ENCODE data around the gene TXNRD1. TPM values are rescaled to one million over a fixed set of nuclear protein-coding genes. Genes with fewer than 3 reads are reported as not detected.

The TXNRD1 gene
- total and polyA plus RNA-seq, 2 of the 8 experiments (the other 6 are each of a cell fraction or from before 2014, with no cell fraction given), result 56.8 to 127 TPM

GRCh38 chr12:104381341-104381730 is 165.8 kb downstream of the TXNRD1 start (continued):
- no peak for TF ChIP-seq SP4 (IDR thresholded peaks at IDR 0.05; ENCODE audit: low read length)
- TF ChIP-seq RNF2 (IDR thresholded peaks at IDR 0.05; ENCODE audit: borderline replicate concordance, low read depth, low read length, missing control alignments, poor library complexity, severe bottlenecking), result no peak
- TF ChIP-seq E2F6 (IDR thresholded peaks at IDR 0.05), result no peak
- TF ChIP-seq TAF1 (IDR thresholded peaks at IDR 0.05; ENCODE audit: low read depth, low read length), result no peak
- TF ChIP-seq CHD1 (IDR thresholded peaks at IDR 0.05; ENCODE audit: low read depth, low read length), result no peak

Data from H1 (cell line).